Measurements from ENCODE around the gene SUSD5.

- no peak for TF ChIP-seq CTCF (conservative IDR thresholded peaks at IDR 0.05; ENCODE audit: low read depth in 2 of 2)
- TF ChIP-seq JUNB (IDR thresholded peaks at IDR 0.05; ENCODE audit: unreplicated experiment): no peak
- TF ChIP-seq EZH2phosphoT487 (IDR thresholded peaks at IDR 0.05; ENCODE audit: unreplicated experiment): no peak
- TF ChIP-seq REST (IDR thresholded peaks at IDR 0.05; ENCODE audit: unreplicated experiment): no peak
- no peak for TF ChIP-seq EZH2 (IDR thresholded peaks at IDR 0.05; ENCODE audit: low read depth, unreplicated experiment)
- TF ChIP-seq POLR2AphosphoS5 (IDR thresholded peaks at IDR 0.05; ENCODE audit: low read depth): no peak
- TF ChIP-seq NANOG (IDR thresholded peaks at IDR 0.05; ENCODE audit: borderline replicate concordance): no peak
- TF ChIP-seq CREB1 (CRISPR knock-in tag; IDR thresholded peaks at IDR 0.05; ENCODE audit: low read depth): no peak
Measured at GRCh38 chr3:33173103-33173502, 45.5 kb downstream of the SUSD5 start.

Measured in GM23338 (cell line).